OCI-LY1 (cell line): Measurements from ENCODE around the gene S100A1.
"Not testable (repeated sequence)": the region's sequence is repeated elsewhere in the genome, so short reads cannot be mapped to it uniquely, and the experiment has no call there.

ENCODE experiments used
- EZH2 ChIP-seq: fragments of 200-600 bp; sonication (generic), shearing (Covaris generic); IDR thresholded peaks from 2 replicates; pipeline ENCODE4 v1.8.0; 2017; ENCODE audit warnings: borderline replicate concordance, mixed run types, mild to moderate bottlenecking, antibody characterized with exemption, low read length, moderate library complexity, mixed read lengths
- TF ChIP-seq, protein P1 (sequence below): fragments of 200-600 bp; sonication (generic), shearing (Covaris generic); IDR thresholded peaks from 2 replicates; pipeline ENCODE4 v1.5.1; 2017; ENCODE audit warnings: mild to moderate bottlenecking, antibody characterized with exemption, low read length, moderate library complexity, mixed read lengths

DNA sequence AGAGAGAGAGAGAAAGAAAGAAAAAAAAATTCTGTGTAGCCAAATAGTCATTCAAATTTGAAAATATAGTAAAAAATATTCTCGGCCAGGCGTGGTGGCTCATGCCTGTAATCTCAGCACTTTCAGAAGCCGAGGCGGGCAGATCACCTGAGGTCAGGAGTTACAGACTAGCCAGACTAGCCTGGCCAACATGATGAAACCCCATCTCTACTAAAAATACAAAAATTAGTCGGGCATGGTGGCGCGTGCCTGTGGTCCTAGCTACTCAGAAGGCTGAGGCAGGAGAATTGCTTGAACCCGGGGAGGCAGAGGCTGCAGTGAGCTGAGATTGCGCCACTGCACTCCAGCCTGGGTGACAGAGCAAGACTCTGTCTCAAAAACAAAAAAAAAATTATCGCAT is 40.2 kb upstream of the S100A1 start:
- TF ChIP-seq, protein P1, sequence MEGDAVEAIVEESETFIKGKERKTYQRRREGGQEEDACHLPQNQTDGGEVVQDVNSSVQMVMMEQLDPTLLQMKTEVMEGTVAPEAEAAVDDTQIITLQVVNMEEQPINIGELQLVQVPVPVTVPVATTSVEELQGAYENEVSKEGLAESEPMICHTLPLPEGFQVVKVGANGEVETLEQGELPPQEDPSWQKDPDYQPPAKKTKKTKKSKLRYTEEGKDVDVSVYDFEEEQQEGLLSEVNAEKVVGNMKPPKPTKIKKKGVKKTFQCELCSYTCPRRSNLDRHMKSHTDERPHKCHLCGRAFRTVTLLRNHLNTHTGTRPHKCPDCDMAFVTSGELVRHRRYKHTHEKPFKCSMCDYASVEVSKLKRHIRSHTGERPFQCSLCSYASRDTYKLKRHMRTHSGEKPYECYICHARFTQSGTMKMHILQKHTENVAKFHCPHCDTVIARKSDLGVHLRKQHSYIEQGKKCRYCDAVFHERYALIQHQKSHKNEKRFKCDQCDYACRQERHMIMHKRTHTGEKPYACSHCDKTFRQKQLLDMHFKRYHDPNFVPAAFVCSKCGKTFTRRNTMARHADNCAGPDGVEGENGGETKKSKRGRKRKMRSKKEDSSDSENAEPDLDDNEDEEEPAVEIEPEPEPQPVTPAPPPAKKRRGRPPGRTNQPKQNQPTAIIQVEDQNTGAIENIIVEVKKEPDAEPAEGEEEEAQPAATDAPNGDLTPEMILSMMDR = not testable (repeated sequence)
- not testable (repeated sequence) for TF ChIP-seq EZH2
